Measurements from ENCODE around the gene KCNN4.

- no peak for TF ChIP-seq CTCF (conservative IDR thresholded peaks at IDR 0.05)
- no peak for TF ChIP-seq EZH2 (IDR thresholded peaks at IDR 0.05; ENCODE audit: low read depth)
These were observed at the start of gene KCNN4 for GRCh38 chr19:43780706-43781525.
